Endothelial cell of umbilical vein (primary cell): Measurements from ENCODE around the gene RNF144B.

Experiments used
- EZH2 ChIP-seq: IDR thresholded peaks from 2 replicates; pipeline ENCODE4 v1.6.1; 2012; ENCODE audit warnings: borderline replicate concordance, low read depth, mild to moderate bottlenecking, moderate library complexity, low read length, inconsistent platforms; ENCODE audit not compliant: severe bottlenecking
- FOS ChIP-seq: IDR thresholded peaks from 2 replicates; pipeline ENCODE4 v1.6.1; 2011; ENCODE audit warnings: mild to moderate bottlenecking, low read length, moderate library complexity, borderline replicate concordance; ENCODE audit not compliant: insufficient read depth
- GATA2 ChIP-seq: IDR thresholded peaks from 2 replicates; pipeline ENCODE4 v1.7.0; 2011; ENCODE audit warnings: low read depth, mild to moderate bottlenecking, moderate library complexity, mixed read lengths, low read length; ENCODE audit not compliant: insufficient read length, insufficient read depth
- JUN ChIP-seq: IDR thresholded peaks from 2 replicates; pipeline ENCODE4 v1.6.1; 2011; ENCODE audit warnings: borderline replicate concordance, low read depth; ENCODE audit not compliant: insufficient read length, insufficient read depth
- POLR2A ChIP-seq: IDR thresholded peaks from 2 replicates; pipeline ENCODE4 v1.6.1; 2012; ENCODE audit warnings: low read depth, mild to moderate bottlenecking, control low read depth, low read length
- POLR2AphosphoS5 ChIP-seq: IDR thresholded peaks from 2 replicates; pipeline ENCODE4 v1.6.1; 2012; ENCODE audit warnings: low read depth, mild to moderate bottlenecking, control low read depth, low read length, moderate library complexity; ENCODE audit not compliant: insufficient read depth
- TF ChIP-seq, protein P1 (sequence below), 2 donors: IDR thresholded peaks; 1 replicate in 1 of 2; 2 replicates in 1 of 2; pipeline ENCODE4 v1.5.1; 2011; ENCODE audit warnings: low read length in 2 of 2, mild to moderate bottlenecking in 2 of 2, moderate library complexity in 2 of 2, control low read depth in 1 of 2, inconsistent platforms in 1 of 2, low read depth in 1 of 2; ENCODE audit not compliant: insufficient read depth in 1 of 2; ENCODE audit errors: extremely low read depth in 1 of 2

DNA sequence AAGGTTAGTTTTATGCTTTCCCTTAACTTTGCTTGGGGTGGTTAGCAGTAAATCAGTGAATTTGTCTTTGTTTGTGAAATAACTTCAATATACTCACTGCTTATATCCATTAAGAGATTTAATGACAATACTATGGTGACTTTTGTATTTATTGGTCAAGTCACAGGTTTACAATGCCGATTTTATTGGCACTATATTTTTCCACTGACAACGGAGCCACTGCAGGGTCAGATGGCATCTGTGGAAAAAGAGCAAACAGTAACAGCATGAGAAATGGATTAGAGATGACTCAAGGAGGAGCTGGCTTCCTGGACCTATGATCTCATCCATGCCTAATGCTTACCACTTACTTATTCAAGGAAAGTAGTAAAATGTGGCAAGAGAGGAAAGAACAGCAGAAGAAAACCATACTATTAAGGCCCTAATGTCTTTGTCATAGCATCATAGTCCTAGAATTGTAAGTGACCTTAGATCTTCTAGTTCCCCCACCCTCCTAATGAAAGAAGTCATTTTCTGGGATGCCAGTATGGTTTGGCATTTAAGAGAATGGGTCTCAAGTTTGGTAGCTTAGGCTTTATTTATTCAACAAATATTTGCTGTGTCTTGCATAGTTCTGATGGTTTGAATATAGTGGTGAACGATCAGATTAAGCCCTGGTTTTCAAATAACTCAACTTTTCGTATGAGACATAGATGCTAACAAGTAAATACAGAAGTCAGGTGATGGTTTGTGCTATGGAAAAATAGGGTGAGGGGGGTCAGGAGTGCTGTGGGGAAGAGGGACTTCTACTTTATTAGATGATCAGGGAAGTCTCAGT, 18.5 kb downstream of the RNF144B start:
- TF ChIP-seq POLR2A (peak; percentile 52), POLR2AphosphoS5 (peak; percentile 83), EZH2 (no peak), JUN (peak; percentile 93), GATA2 (peak; percentile 63), FOS (peak; percentile 95)
- TF ChIP-seq, protein P1, sequence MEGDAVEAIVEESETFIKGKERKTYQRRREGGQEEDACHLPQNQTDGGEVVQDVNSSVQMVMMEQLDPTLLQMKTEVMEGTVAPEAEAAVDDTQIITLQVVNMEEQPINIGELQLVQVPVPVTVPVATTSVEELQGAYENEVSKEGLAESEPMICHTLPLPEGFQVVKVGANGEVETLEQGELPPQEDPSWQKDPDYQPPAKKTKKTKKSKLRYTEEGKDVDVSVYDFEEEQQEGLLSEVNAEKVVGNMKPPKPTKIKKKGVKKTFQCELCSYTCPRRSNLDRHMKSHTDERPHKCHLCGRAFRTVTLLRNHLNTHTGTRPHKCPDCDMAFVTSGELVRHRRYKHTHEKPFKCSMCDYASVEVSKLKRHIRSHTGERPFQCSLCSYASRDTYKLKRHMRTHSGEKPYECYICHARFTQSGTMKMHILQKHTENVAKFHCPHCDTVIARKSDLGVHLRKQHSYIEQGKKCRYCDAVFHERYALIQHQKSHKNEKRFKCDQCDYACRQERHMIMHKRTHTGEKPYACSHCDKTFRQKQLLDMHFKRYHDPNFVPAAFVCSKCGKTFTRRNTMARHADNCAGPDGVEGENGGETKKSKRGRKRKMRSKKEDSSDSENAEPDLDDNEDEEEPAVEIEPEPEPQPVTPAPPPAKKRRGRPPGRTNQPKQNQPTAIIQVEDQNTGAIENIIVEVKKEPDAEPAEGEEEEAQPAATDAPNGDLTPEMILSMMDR (IDR thresholded peaks at IDR 0.05; ENCODE audit: extremely low read depth in 1 of 2, insufficient read depth in 1 of 2, low read depth in 1 of 2, low read length in 2 of 2): no peak
